Mesodermal cell (in vitro differentiated cells): Measurements from ENCODE around the gene DOCK9.

Experiments
- H3K27ac ChIP-seq: 2 replicates; pipeline ENCODE4 v1.7.0; 2013; ENCODE audit warnings: mild to moderate bottlenecking, low read depth, low read length, moderate library complexity; ENCODE audit not compliant: severe bottlenecking
- H3K36me3 ChIP-seq: 2 replicates; pipeline ENCODE4 v1.7.1; 2013; ENCODE audit warnings: mild to moderate bottlenecking, low read length, moderate library complexity; ENCODE audit not compliant: control insufficient read depth, insufficient read depth
- H3K4me1 ChIP-seq: one replicate; pipeline ENCODE4 v1.7.1; 2013; ENCODE audit warnings: mild to moderate bottlenecking, low read length; ENCODE audit not compliant: insufficient read depth, control insufficient read depth, poor library complexity, severe bottlenecking
- H3K4me3 ChIP-seq: 2 replicates; pipeline ENCODE4 v1.7.0; 2013; ENCODE audit warnings: low read length, control low read depth, mild to moderate bottlenecking; ENCODE audit not compliant: insufficient read depth, poor library complexity, severe bottlenecking; ENCODE audit errors: extremely low read depth
- H3K9me3 ChIP-seq: 2 replicates; pipeline ENCODE4 v1.7.1; 2013; ENCODE audit warnings: mild to moderate bottlenecking, low read length, moderate library complexity; ENCODE audit not compliant: control insufficient read depth
- WGBS, 2 experiments: methylation state at CpG; one replicate each; pipeline ENCODE4 v1.1.5; 2013; ENCODE audit warnings: missing lambda C conversion rate in 2 of 2; ENCODE audit not compliant: insufficient coverage in 2 of 2; 5-methylcytosine and 5-hydroxymethylcytosine counted together

The DOCK9 gene

GRCh38 chr13:98976941-98977340 lies 923 bp downstream of the DOCK9 start:
- Histone ChIP-seq H3K36me3 (no peaks in the 10 kb centered on the region), H3K4me1 (peaks cover 52% of the 10 kb centered on the region), H3K27ac (peak overlapping the region; percentile 72), H3K4me3 (peak overlapping the region; percentile 38), H3K9me3 (no peaks in the 10 kb centered on the region)
- no CpG with 5 or more reads among the region's 2 CpGs for WGBS, 2 experiments

- Histone ChIP-seq H3K4me1 (peaks cover 52% of the 10 kb centered on the region), H3K27ac (peak overlapping the region; percentile 8), H3K9me3 (no peaks in the 10 kb centered on the region), H3K36me3 (no peaks in the 10 kb centered on the region), H3K4me3 (peak overlapping the region; percentile 38)
Observed at GRCh38 chr13:98976338-98976737, 1.5 kb downstream of the DOCK9 start.

DNA sequence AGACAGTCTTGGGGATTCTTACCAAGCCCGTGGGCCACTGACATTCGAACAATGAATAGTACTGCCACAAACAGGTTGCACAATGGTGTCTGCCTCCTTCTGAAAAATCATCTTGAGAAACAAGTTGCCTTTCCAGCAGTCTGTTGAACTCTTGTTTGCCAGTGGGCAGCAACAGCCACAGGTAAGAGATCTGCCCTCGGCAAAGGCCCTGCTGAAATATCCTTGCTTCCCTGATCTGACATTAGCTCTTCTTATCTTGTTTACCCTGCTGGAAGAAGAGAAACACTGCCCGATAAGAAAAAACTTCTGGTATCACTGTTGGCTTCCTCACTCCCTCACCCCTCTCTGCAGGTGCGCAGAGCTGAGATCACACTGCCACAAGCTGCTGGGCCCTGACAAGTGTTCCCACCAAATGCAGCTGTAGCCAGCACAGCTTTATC lies 2.0 kb downstream of the DOCK9 start:
- peaks cover 54% of the 10 kb centered on the region for H3K4me1 ChIP-seq
- 67 to 96% methylated on average over 2 to 5 of the region's 5 CpGs for WGBS, 2 experiments
- peak overlapping the region; percentile 8 for H3K27ac ChIP-seq
- no peaks in the 10 kb centered on the region for H3K36me3 ChIP-seq
- H3K9me3 ChIP-seq, result no peaks in the 10 kb centered on the region
- H3K4me3 ChIP-seq, result peak overlapping the region; percentile 38

DNA sequence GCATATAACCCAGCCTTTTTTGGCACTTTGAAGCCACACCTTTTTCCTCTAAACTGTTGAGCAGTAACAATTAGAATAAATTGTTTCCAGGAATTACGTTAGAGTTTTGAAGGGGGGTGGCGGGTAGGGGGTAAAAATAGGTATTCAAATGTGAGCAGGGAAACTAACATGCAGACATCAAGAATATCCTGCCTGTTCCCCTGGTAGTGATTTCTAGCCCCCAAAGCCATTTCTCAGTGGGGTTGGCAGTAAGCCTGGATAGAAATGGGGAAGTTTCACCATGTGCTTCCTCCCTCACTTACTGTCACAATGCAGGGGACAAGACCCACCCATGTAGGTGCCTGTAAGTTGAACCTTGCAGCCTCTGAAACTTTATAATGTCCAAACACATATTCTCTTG lies 3.8 kb downstream of the DOCK9 start:
- H3K27ac ChIP-seq, result peak overlapping the region; percentile 76
- H3K4me3 ChIP-seq, result no peak overlapping the region
- H3K36me3 ChIP-seq, result peaks cover 9% of the 10 kb centered on the region
- 100% methylated on average over 1 of the region's 2 CpGs; no CpG with 5 or more reads in 1 of the 2 experiments for WGBS, 2 experiments
- H3K4me1 ChIP-seq, result peaks cover 64% of the 10 kb centered on the region
- H3K9me3 ChIP-seq, result no peaks in the 10 kb centered on the region

DNA sequence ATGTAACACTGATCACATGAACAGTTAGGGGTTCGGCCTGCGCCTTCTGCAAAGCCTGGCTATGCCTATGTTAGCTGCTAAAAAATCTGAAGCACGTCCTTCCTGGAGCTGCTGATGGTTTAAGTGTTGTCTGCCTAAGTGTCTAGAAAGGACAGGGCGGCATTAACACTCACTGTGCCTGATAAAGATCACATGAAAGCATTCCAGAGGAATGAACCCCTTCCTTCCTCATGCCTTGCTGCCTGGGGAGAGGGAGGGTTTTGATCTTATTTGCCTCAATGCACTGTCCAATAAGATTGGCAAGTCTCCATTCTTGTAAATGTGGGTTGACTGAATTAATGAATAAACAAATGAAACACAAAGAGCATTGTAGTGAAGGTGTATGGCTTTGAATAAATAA lies 5.2 kb downstream of the DOCK9 start:
- peaks cover 53% of the 10 kb centered on the region for H3K4me1 ChIP-seq
- peak overlapping the region; percentile 85 for H3K27ac ChIP-seq
- H3K4me3 ChIP-seq, result no peak overlapping the region
- H3K36me3 ChIP-seq, result peaks cover 10% of the 10 kb centered on the region
- 32 to 55% methylated on average over 2 to 4 of the region's 4 CpGs for WGBS, 2 experiments
- H3K9me3 ChIP-seq, result no peaks in the 10 kb centered on the region

DNA sequence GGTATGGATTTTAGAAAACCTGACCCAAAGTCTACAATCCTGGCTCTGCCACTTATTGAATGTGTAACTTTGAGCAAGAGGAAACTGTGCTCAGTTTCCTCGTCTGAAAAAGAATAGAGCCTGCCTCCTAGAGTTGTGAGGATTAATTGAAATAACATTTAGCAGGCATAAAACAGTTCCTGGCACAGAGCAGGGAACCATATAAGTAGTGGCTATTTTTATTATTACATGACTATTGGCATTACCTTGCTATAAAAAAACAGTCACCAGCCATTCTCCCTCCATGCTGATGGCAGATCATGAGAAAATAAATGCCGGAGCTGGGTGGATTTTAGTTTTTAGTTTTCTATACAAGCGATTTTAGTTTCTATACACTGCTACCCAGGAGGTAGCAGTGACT lies 5.8 kb downstream of the DOCK9 start:
- Histone ChIP-seq H3K36me3 (peaks cover 16% of the 10 kb centered on the region), H3K4me3 (no peak overlapping the region), H3K27ac (peak overlapping the region; percentile 85), H3K4me1 (peaks cover 53% of the 10 kb centered on the region), H3K9me3 (no peaks in the 10 kb centered on the region)
- 67% methylated on average over 1 of the region's 3 CpGs; no CpG with 5 or more reads in 1 of the 2 experiments for WGBS, 2 experiments

GRCh38 chr13:98970330-98970729 lies 7.5 kb downstream of the DOCK9 start:
- Histone ChIP-seq H3K9me3 (no peaks in the 10 kb centered on the region), H3K27ac (no peak overlapping the region), H3K36me3 (peaks cover 17% of the 10 kb centered on the region), H3K4me1 (peaks cover 52% of the 10 kb centered on the region), H3K4me3 (no peak overlapping the region)
- WGBS, 2 experiments, result 96 to 100% methylated on average over 2 to 3 of the region's 5 CpGs

DNA sequence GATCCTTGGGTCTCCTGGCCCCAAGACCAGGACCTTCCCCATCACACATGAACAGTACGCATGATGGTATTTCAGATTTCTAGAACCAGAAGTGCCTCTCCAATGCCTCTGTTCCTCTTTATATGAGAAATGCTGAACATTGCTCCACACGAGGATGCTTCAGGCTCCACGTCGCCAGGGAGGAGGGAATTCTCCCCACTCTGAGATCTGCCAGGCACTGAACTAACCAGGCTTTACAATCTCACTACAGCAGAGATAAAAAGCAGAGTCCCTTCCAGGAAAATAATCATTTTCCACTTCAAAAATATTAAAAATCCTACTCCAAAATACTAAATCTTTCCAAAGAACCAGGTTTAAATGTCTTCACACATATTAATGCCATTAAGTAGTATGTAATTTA lies 10.4 kb downstream of the DOCK9 start:
- H3K27ac ChIP-seq, result no peak overlapping the region

DNA sequence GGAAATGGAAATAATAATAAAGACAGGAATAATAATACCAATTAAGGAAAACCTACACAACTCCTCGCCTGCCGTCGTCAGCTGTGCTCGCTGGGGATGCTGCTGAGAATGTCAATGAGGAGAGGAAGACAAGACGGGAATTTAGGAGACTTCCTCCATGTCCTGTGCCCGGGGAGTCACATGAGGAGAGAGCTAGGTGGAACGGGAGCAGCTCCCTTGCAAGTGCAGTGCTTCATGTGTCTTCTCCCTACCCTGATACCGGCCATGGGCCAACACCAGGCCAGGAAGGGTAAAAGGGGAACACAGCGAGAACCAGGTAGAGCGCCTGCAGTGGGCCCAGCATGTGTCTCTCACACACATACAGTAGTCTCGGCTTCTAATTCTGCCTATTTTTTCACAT lies 11.8 kb downstream of the DOCK9 start:
- H3K36me3 ChIP-seq, result peaks cover 34% of the 10 kb centered on the region
- peaks cover 28% of the 10 kb centered on the region for H3K4me1 ChIP-seq
- no peak overlapping the region for H3K4me3 ChIP-seq
- no peak overlapping the region for H3K27ac ChIP-seq
- H3K9me3 ChIP-seq, result no peaks in the 10 kb centered on the region
- WGBS, 2 experiments, result 89 to 96% methylated on average over 7 to 10 of the region's 11 CpGs

More for the DNA sequence above, 10.4 kb downstream of the DOCK9 start:
- Histone ChIP-seq H3K4me3 (no peak overlapping the region), H3K9me3 (no peaks in the 10 kb centered on the region), H3K4me1 (peaks cover 32% of the 10 kb centered on the region), H3K36me3 (peaks cover 34% of the 10 kb centered on the region)
- 86 to 91% methylated on average over 2 to 4 of the region's 4 CpGs for WGBS, 2 experiments

DNA sequence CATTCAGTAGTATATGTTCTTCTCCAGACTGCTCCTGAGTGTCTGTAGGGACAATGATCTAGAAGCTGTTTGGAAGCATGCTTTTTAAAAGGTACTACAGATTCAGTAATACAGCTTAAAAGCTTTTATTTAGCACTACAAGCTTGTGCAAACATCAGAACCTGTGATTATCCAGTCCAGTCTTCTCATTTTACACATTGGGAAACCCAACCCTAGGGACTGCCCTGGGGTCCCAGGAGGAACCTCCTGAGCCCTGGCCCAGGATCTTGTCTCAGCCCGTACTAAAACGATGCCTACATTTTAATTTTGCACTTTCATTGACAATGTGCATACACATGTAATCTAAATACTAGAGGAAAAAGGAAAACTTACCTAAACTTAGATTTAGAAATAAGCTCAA lies 12.5 kb downstream of the DOCK9 start:
- no peaks in the 10 kb centered on the region for H3K9me3 ChIP-seq
- H3K27ac ChIP-seq, result no peak overlapping the region
- H3K4me1 ChIP-seq, result peaks cover 26% of the 10 kb centered on the region
- no CpG with 5 or more reads among the region's 2 CpGs for WGBS, 2 experiments
- H3K36me3 ChIP-seq, result peaks cover 34% of the 10 kb centered on the region
- no peak overlapping the region for H3K4me3 ChIP-seq

DNA sequence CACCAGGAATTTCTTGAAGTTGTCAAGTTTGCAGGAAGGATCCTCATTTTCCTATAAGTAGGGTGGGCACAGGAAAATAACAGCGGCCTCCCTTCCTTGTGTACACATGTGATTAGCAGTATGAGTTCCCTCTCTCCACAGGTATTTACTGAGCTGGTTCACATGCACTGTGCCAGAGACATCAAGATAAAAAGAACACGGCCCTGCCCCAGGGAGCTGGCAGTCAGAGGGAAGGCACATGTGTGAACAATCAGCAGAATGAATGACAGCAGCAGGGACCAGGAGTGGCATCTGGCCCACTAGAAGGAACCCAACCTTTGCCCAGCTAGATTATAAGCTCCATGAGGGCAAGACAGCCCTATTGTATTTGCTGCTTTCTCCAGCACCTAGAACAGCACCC lies 13.9 kb downstream of the DOCK9 start:
- Histone ChIP-seq H3K27ac (no peak overlapping the region), H3K4me3 (no peak overlapping the region), H3K4me1 (peaks cover 20% of the 10 kb centered on the region), H3K9me3 (no peaks in the 10 kb centered on the region), H3K36me3 (peaks cover 35% of the 10 kb centered on the region)
- WGBS, 2 experiments, result 75 to 100% methylated on average over 1 to 2 of the region's 2 CpGs
